ENCODE measurements around the gene CAMK1D. TPM values are rescaled to one million over a fixed set of nuclear protein-coding genes. Genes with fewer than 3 reads are reported as not detected.

CAMK1D gene
- total RNA-seq, 1 experiment from 2014 or later, result 6.3 TPM

GRCh38 chr10:12505683-12506082, 156.3 kb downstream of the CAMK1D start:
- H3K27me3 ChIP-seq (ENCODE audit: insufficient read depth, low read length), result no peaks in the 10 kb centered on the region
- H3K27ac Mint-ChIP-seq, result no peak overlapping the region
- WGBS (ENCODE audit: extremely low coverage, insufficient read length, low lambda C conversion rate), result no CpG with 5 or more reads among the region's 6 CpGs

More at GRCh38 chr10:12505683-12506082, 156.3 kb downstream of the CAMK1D start:
- Histone ChIP-seq H3T11ph (ENCODE audit: low read length) (no peak overlapping the region), H3K23ac (ENCODE audit: insufficient read length, low read depth, low read length) (no peak overlapping the region), H2BK15ac (ENCODE audit: low read depth, low read length) (no peak overlapping the region), H2AFZ (ENCODE audit: low read length) (no peak overlapping the region), H3K4ac (ENCODE audit: low read depth, low read length) (no peak overlapping the region), H3K56ac (ENCODE audit: insufficient read length, low read depth, low read length) (no peak overlapping the region), H3K79me1 (ENCODE audit: insufficient read depth, low read depth, low read length, poor library complexity, severe bottlenecking) (no peaks in the 10 kb centered on the region), H3K18ac (ENCODE audit: insufficient read length, low read depth, low read length) (no peak overlapping the region), H3K9me3 (ENCODE audit: control insufficient read depth, low read depth, low read length) (no peaks in the 10 kb centered on the region), H3K27ac (ENCODE audit: insufficient read length, low read depth, low read length) (no peak overlapping the region), H3K23me2 (ENCODE audit: insufficient read length, low read depth, low read length, poor library complexity, severe bottlenecking) (no peaks in the 10 kb centered on the region), H3K9ac (ENCODE audit: extremely low read depth, insufficient read length, low read length) (no peak overlapping the region), H4K5ac (ENCODE audit: insufficient read length, low read depth, low read length) (no peak overlapping the region), H3K4me2 (ENCODE audit: insufficient read depth, insufficient read length, low read length) (no peak overlapping the region), H2AK5ac (ENCODE audit: insufficient read length, low read length) (no peak overlapping the region), H3K14ac (ENCODE audit: insufficient read depth, low read length) (no peak overlapping the region), H2BK20ac (ENCODE audit: low read depth, low read length, poor library complexity, severe bottlenecking) (no peak overlapping the region), H3K79me2 (ENCODE audit: insufficient read depth, low read length) (no peaks in the 10 kb centered on the region), H4K8ac (replicated peaks; ENCODE audit: insufficient read length, low read depth, low read length) (no peak overlapping the region), H2BK12ac (ENCODE audit: insufficient read length, low read depth, low read length) (no peak overlapping the region), H4K20me1 (ENCODE audit: control insufficient read depth, insufficient read depth, insufficient read length) (no peaks in the 10 kb centered on the region), H2BK5ac (ENCODE audit: insufficient read length, low read length) (no peak overlapping the region), H2BK120ac (ENCODE audit: low read depth, low read length, poor library complexity, severe bottlenecking) (no peak overlapping the region), H4K91ac (ENCODE audit: insufficient read length, low read depth, low read length) (no peak overlapping the region), H3K4me1 (ENCODE audit: insufficient read depth, low read length) (no peaks in the 10 kb centered on the region; the same call in 1 of the 2 replicates)
- no peak overlapping the region for H3K4me3 Mint-ChIP-seq
- no peak for DNase-seq
- H3K9me3 Mint-ChIP-seq, result peaks cover 0 to 7% of the 10 kb centered on the region in 2 experiments; a peak in 1 of 5 replicates
- peaks cover 15 to 18% of the 10 kb centered on the region in 2 experiments for H3K4me1 Mint-ChIP-seq
- no peaks in the 10 kb centered on the region for H3K27me3 Mint-ChIP-seq (ENCODE audit: low read depth)
- TF ChIP-seq CTCF (conservative IDR thresholded peaks at IDR 0.05), result no peak
- H3K36me3 Mint-ChIP-seq (ENCODE audit: insufficient read depth in 1 of 3, low read depth in 3 of 3), result peaks cover 0 to 8% (median 4%) of the 10 kb centered on the region in 3 experiments; a peak in 2 of 7 replicates

Measured in H9 (cell line).